HUES6 (cell line): ENCODE results near the gene PIEZO1.

Experiments used
- H3K27ac ChIP-seq: 2 replicates; pipeline ENCODE4 v1.7.0; 2013; ENCODE audit warnings: low read depth, mild to moderate bottlenecking, low read length, inconsistent platforms
- H3K27me3 ChIP-seq: 2 replicates; pipeline ENCODE4 v1.6.1; 2013; ENCODE audit warnings: low read length; ENCODE audit not compliant: control insufficient read depth, insufficient read depth
- H3K36me3 ChIP-seq: 2 replicates; pipeline ENCODE4 v1.6.1; 2013; ENCODE audit warnings: low read length; ENCODE audit not compliant: control insufficient read depth, insufficient read depth
- H3K4me1 ChIP-seq: 2 replicates; pipeline ENCODE4 v1.6.1; 2013; ENCODE audit warnings: low read length; ENCODE audit not compliant: control insufficient read depth, insufficient read depth
- H3K4me3 ChIP-seq: 2 replicates; pipeline ENCODE4 v1.5.1; 2013; ENCODE audit warnings: low read depth, low read length
- H3K9ac ChIP-seq: one replicate; pipeline ENCODE4 v1.6.1; 2013; ENCODE audit warnings: mild to moderate bottlenecking, low read length
- H3K9me3 ChIP-seq: 2 replicates; pipeline ENCODE4 v1.6.1; 2013; ENCODE audit warnings: low read depth, low read length; ENCODE audit not compliant: control insufficient read depth, insufficient read depth

PIEZO1 gene

GRCh38 chr16:88743693-88744576 is 41.1 kb downstream of the PIEZO1 start:
- H3K4me3 ChIP-seq = no peak overlapping the region
- no peak overlapping the region for H3K9ac ChIP-seq
- H3K4me1 ChIP-seq = peaks cover 12% of the 10 kb centered on the region; the same call in 1 of the 2 replicates
- no peaks in the 10 kb centered on the region for H3K9me3 ChIP-seq
- no peak overlapping the region for H3K27ac ChIP-seq
- peaks cover 5% of the 10 kb centered on the region; the same call in 1 of the 2 replicates for H3K27me3 ChIP-seq
- H3K36me3 ChIP-seq = 0 out of 2 replicates have a peak, but pooled peaks cover 3% of the 10 kb centered on the region

DNA sequence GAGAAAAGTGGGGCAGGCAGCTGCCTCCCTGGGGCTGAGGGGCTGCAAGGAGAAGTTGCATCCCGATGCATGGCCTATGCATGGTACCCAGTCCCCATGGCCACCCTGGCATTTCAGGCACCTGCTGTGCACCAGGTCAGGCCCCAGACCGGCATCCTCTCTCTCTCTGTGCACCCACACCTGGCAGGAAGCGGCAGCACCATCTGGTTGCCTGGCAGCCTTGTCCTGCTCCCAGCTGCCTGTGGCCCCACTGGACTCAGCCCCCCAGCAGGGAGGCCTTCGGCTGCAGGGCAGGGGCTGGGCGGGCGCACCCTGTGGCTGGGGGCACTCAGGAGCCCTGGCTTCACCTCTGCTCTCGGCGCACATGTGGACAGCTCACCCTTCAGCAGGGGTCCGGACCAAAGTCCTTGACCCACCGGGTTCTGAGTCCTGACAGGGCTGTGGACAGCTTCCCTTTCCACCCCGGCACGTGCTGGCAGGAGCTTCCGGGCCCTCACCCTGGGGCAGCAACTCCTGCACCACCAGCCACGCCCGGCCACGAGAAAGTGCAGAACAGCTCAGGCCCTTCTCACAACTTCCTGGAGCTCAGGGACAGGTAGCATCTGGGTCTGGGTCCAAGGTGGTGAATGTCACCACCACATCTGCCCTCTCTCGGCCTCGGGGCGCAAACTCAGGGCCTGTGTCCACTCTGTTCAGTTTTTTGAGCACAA is 42.0 kb downstream of the PIEZO1 start:
- H3K36me3 ChIP-seq = 0 out of 2 replicates have a peak, but pooled peaks cover 3% of the 10 kb centered on the region
- peaks cover 12% of the 10 kb centered on the region; the same call in 1 of the 2 replicates for H3K4me1 ChIP-seq
- H3K27ac ChIP-seq = no peak overlapping the region
- no peaks in the 10 kb centered on the region for H3K9me3 ChIP-seq
- H3K9ac ChIP-seq = no peak overlapping the region
- H3K27me3 ChIP-seq = peaks cover 10% of the 10 kb centered on the region; the same call in 1 of the 2 replicates
- H3K4me3 ChIP-seq = no peak overlapping the region

- Histone ChIP-seq H3K9ac (no peak overlapping the region), H3K9me3 (no peaks in the 10 kb centered on the region), H3K27me3 (peaks cover 16% of the 10 kb centered on the region; the same call in 1 of the 2 replicates), H3K4me1 (peaks cover 17% of the 10 kb centered on the region), H3K36me3 (0 out of 2 replicates have a peak, but pooled peaks cover 3% of the 10 kb centered on the region), H3K4me3 (no peak overlapping the region), H3K27ac (no peak overlapping the region)
Observed at GRCh38 chr16:88741368-88741767, 43.7 kb downstream of the PIEZO1 start.

DNA sequence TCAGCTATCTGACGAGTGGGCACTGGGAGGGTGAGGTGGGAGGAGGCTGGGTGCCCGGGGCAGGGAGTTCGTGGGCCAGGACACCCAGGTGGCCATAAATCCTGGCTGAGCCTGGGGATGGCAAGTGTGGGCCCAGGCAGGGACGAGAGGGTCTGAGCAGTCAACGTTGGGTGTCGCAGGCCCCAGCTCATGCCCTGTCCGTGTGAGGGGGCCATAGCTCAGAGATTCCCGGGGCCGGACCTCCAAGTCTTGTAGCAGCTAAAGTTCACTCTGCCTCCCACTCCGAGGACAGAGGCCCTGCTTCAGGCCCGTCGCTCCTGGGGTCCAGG is 44.3 kb downstream of the PIEZO1 start:
- H3K27me3 ChIP-seq = peaks cover 16% of the 10 kb centered on the region; the same call in 1 of the 2 replicates
- no peak overlapping the region for H3K27ac ChIP-seq
- no peaks in the 10 kb centered on the region for H3K9me3 ChIP-seq
- H3K4me1 ChIP-seq = peaks cover 17% of the 10 kb centered on the region
- H3K36me3 ChIP-seq = peaks cover 6% of the 10 kb centered on the region; the same call in 1 of the 2 replicates
- no peak overlapping the region for H3K9ac ChIP-seq
- no peak overlapping the region for H3K4me3 ChIP-seq

GRCh38 chr16:88739977-88740726 is 44.9 kb downstream of the PIEZO1 start:
- peaks cover 15% of the 10 kb centered on the region for H3K4me1 ChIP-seq
- H3K27me3 ChIP-seq = peaks cover 16% of the 10 kb centered on the region; the same call in 1 of the 2 replicates
- H3K36me3 ChIP-seq = peaks cover 9% of the 10 kb centered on the region; the same call in 1 of the 2 replicates
- H3K4me3 ChIP-seq = no peak overlapping the region
- H3K27ac ChIP-seq = no peak overlapping the region
- no peak overlapping the region for H3K9ac ChIP-seq
- H3K9me3 ChIP-seq = no peaks in the 10 kb centered on the region

GRCh38 chr16:88739139-88739976 is 45.7 kb downstream of the PIEZO1 start:
- Histone ChIP-seq H3K9me3 (no peaks in the 10 kb centered on the region), H3K36me3 (peaks cover 9% of the 10 kb centered on the region; the same call in 1 of the 2 replicates), H3K9ac (no peak overlapping the region), H3K27ac (no peak overlapping the region), H3K27me3 (peaks cover 13% of the 10 kb centered on the region; the same call in 1 of the 2 replicates), H3K4me1 (peaks cover 9% of the 10 kb centered on the region), H3K4me3 (no peak overlapping the region)

GRCh38 chr16:88738151-88739084 is 46.6 kb downstream of the PIEZO1 start:
- H3K27ac ChIP-seq = no peak overlapping the region
- peaks cover 13% of the 10 kb centered on the region; the same call in 1 of the 2 replicates for H3K36me3 ChIP-seq

GRCh38 chr16:88737298-88738150 is 47.5 kb downstream of the PIEZO1 start:
- Histone ChIP-seq H3K4me3 (no peak overlapping the region), H3K27ac (no peak overlapping the region), H3K4me1 (peaks cover 5% of the 10 kb centered on the region; the same call in 1 of the 2 replicates), H3K9ac (no peak overlapping the region), H3K27me3 (peaks cover 11% of the 10 kb centered on the region; the same call in 1 of the 2 replicates), H3K36me3 (peaks cover 13% of the 10 kb centered on the region; the same call in 1 of the 2 replicates), H3K9me3 (no peaks in the 10 kb centered on the region)

More at GRCh38 chr16:88738151-88739084, 46.6 kb downstream of the PIEZO1 start:
- Histone ChIP-seq H3K4me1 (peaks cover 5% of the 10 kb centered on the region; the same call in 1 of the 2 replicates), H3K9ac (no peak overlapping the region), H3K9me3 (no peaks in the 10 kb centered on the region), H3K4me3 (no peak overlapping the region), H3K27me3 (peaks cover 11% of the 10 kb centered on the region; the same call in 1 of the 2 replicates)
